Umbilical cord (tissue), 2 donors: Measurements from ENCODE around the gene GPR161. TPM values are rescaled to one million over a fixed set of nuclear protein-coding genes. Genes with fewer than 3 reads are reported as not detected.
A peak's percentile ranks its signal among the peaks of the same experiment; 100 is the strongest.

ENCODE experiments used
- DNase-seq: peaks from one replicate; pipeline ENCODE4 v3.0.0-alpha.2; 2015; ENCODE audit warnings: low spot score
- total RNA-seq: library from RNA; depleted of rRNA; stranded (reverse); fragments of >200 nt; gene quantifications from one replicate; pipeline ENCODE4 v1.2.3, GENCODE V29; 2014; ENCODE audit warnings: low replicate concordance; ENCODE audit not compliant: insufficient read depth

GPR161 gene
- total RNA-seq, 1 donor from 2014 or later = 20.0 TPM

DNA sequence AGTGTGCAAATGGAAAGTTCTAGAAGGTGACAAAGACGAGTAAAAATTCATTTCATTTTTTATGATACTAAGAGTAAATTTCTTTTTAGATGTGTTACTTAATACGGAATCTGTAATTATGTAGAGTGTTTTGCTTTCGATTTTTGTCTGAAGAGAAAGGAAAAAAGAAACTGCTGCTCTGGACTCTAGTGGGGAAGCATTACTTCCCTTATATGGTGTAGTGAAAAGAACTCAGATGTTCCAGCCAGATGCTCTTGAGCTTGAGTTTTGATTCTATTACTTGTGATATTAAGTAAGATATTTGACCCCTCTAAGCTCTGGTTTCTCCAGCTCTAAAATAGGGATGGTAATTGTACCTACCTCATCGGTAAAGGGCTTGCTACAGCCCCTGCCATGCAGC, 12.2 kb upstream of the GPR161 start:
- peak; percentile 74 for DNase-seq

- DNase-seq = peak; percentile 60
These were observed 9.9 kb upstream of the GPR161 start for GRCh38 chr1:168146626-168147025.

DNA sequence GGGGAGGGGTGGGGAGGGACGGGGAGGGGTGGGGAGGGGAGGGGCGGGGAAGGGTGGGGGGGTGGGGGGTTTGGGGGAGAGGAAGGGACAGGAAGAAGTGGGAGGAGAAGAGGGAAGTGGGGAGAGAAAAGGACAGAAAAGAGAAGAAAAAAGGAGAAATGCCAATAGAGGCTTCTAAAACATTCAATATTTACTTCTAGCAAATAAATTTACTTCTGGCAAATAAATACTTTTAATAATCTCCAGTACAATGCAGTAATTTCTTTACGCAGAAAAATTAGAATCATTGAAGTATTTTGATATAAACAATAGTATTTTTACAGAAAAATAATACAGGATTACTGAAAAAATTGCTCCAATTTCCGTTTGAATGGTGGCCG, 9.4 kb upstream of the GPR161 start:
- DNase-seq = no peak

DNA sequence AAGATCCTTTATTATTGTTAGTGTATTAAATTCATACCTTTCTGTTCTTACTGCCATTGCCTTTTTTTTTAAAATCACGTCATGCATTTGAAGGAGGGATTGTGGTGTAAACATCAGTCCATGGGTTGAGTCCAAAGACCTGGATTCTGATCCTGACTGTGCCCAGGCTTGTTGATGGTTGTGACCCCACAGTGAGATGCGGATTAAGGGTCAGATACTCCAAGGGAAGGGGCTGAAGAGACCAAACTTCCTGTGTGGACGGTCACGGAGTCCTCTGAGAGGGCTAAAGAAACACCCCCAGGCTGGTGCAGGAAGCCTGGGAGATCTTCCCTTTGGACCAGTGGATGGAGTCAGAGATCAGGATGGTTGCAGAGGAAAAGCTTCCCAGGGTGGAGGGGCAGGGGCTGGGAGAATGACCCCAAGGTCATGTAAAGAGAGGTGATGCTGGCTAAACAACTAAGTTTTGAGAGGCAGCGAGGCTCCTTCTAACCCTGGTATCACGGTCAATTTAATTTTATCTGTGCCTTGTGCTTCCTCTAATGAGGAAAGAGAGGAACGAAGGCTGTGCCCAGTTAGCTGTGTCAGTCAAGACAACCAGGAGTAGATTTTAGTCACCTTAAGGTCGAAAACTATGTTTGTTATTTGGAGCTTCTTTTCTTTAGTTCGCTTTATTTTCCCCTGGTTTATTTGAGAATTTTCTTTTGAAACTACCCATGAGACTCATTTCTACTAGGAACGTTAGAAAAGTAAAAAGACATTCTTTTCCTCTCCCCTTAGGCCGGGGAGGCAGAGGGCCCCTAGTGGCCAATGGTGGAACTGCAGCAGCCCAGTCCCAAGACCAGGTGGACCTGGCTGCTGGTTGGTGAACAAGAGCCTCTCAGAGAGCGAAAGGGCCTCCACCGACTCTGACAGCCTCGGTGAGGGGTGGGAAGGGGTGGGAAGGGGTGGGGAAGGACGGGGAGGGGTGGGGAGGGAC, 8.7 kb upstream of the GPR161 start:
- DNase-seq = peak; percentile 84

GRCh38 chr1:168141871-168142385, 5.2 kb upstream of the GPR161 start:
- DNase-seq = no peak

DNA sequence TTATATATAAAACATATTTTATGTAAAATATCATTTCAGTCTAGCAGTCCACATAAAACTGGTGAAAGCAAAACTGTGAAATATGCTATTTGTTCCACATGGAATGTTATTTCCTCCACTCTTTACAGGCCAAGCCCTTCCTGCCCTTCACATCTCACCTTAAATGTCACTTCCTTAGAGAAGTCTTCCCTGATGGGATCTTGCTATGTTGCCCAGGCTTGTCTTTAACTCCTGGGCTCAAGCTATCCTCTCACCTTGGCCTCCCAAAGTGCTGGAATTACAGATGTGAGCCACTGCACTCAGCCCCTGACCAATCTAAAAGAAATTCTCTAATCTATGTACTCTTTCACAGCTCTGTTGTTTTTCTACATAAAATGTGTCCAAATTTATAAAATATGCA, 2.3 kb upstream of the GPR161 start:
- no peak for DNase-seq

DNA sequence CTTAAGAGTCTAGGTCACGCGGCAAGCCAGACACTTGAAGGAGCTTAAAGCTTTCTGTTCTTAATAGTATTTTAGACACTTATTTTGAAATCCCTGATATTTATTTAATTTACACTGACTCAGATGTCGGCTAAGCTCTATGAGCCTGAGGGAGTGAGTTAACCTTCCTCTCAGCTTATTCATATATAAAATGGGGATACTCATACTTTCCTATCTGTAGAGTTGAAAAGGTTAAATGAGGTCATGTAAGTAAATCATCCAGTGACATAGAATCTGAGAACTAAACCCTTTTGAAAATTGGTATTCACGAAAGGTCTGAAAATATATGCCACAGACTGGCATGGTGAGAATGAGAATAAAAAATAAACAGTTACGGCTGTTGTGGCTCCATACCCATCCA, 1.4 kb upstream of the GPR161 start:
- no peak for DNase-seq

DNA sequence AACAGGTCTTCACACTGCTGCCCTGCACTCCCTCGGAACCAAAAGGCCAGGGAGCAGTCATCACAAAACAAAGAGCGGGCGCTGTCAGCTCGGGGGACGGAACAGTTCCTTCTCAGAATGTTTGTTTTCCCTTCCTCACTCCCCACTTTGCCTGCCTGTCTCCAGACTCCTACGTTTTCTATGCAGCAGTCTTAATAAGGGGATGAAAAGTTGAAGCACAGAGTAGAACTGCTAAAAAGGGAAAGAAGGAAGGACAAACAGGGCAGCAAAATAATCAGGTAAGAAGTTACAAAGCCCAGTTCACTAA, 738 bp upstream of the GPR161 start:
- DNase-seq = no peak

GRCh38 chr1:168135921-168136708, 615 bp downstream of the GPR161 start:
- DNase-seq = peak; percentile 44

DNA sequence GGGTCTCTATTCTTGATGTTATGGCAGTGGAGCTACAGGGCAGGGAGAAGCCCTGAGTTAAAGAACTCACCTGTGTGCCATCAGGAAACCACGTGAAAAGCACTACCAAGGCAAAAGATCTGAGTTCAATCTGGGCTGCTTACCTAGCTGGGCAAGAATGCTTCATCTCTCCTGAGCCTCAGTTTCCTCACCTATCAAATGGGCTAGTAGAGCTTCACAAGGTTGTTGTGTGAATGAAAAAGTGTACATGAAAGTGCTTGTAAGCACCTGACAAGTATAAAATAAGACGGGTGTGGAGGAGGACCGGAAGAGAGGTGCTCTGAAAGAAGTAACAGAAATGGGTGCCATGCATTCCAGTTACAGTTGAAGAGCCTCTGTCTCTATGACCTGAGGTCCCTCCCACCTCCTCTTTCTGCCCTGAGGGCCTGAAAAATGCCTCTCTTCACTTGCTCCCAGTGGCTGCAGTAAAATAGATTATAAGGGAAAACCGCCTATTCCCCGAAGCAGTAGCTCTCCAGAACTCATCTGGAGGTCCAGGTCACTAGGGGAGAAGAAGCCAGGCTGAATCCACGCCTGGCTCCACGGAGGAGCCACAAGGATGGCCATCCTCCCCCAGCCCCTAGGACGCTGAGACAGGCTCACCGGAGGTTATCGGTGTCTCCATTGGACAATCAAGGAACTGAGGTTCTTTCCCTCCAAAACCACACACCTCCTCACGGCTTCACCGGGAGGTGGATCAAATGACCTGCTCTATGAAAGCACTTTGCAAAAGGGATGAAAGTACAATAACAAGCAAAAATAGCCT, 1.4 kb downstream of the GPR161 start:
- DNase-seq = no peak

GRCh38 chr1:168134642-168135041, 2.1 kb downstream of the GPR161 start:
- no peak for DNase-seq

- DNase-seq = no peak
These were observed 2.6 kb downstream of the GPR161 start for GRCh38 chr1:168134132-168134531.

DNA sequence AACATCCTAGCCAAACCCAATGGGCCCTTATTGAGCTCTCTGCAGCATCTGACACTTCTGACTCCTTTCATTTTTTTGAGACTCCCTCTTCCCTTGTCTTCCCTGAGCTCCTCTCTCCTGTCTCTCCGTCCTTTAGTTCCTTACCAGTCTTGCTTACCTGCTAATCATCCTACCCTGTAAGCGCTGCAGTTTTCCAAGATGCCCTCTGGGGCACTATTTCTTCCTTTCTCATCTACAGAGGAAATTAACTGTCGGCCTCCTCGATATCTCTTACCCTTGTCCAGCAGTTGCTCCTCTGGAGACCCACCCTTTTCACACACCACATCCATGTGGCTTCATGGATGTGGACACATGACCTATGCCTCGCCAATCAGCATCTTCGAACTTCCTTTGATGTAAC, 6.8 kb downstream of the GPR161 start:
- no peak for DNase-seq

- DNase-seq = no peak
These were observed 9.2 kb downstream of the GPR161 start for GRCh38 chr1:168127503-168127902.

GRCh38 chr1:168125051-168125450, 11.7 kb downstream of the GPR161 start:
- no peak for DNase-seq

DNA sequence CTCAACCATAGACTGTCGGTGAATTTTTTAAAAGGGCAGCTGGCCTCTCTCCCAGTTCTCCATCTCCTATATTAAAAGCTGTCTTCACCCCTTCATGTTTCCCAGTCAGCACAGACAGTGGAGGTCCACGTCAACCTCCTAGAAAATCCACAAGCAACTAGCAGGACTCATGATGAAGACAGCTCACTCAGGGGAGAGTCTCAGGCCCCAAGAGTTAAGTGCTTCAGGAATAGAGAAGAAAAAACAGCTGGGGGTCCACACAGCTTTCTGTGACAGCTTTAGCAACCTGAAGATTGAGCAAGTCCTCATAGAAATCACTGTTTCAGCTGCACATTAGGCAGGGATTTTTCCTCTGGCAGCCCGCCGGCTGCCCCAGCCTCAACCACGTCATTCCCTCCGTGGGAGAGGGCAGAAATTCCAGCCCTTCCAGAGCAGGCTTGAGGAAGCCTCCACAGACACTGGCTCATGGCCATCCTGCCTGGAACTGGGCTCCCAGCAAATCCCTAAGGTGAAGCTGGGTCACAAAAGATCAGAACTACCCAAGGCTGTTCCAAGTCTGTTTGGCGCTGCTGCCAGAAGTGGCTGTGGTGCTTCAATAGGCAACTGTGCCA, 15.2 kb downstream of the GPR161 start:
- DNase-seq = peak; percentile 94

DNA sequence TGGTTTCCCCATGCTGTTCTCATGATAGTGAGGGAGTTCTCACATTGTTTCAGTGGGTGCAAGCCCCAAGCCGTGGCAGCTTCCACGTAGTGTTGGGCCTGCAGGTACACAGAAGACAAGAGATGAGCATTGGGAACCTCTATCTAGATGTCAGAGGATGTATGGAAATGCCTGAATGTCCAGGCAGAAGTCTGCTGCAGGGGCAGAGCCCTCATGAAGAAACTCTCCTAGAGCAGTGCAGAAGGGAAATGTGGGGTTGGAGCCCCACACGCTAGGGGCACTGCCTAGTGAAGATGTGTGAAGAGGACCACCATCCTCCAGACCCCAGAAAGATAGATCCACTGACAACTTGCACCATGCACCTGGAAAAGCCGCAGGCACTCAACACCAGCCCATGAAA, 17.0 kb downstream of the GPR161 start:
- DNase-seq = no peak

DNA sequence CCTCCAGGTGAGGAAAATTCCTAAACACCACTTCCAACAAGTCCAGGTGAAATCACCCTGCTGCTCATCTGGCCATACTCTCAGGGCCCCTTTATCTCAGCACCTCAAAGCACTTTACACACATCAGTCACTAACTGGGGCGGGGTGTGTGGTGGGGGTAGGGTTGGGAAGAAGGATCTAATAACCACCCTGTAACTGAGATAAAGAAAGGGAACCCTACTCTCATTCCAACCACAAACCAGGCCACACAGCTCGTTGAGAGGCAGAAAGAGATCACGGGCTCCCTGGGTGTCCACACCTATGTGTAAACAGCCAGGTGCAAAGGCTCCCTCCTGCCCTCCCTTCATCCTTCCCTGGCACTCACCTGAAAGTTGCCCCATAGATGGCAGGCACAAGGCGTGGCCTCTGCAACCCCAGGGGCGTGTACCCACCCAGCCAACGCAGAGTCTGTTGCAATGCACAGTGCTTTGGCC, 20.4 kb downstream of the GPR161 start:
- DNase-seq = no peak

GRCh38 chr1:168114845-168115244, 21.9 kb downstream of the GPR161 start:
- DNase-seq = no peak

DNA sequence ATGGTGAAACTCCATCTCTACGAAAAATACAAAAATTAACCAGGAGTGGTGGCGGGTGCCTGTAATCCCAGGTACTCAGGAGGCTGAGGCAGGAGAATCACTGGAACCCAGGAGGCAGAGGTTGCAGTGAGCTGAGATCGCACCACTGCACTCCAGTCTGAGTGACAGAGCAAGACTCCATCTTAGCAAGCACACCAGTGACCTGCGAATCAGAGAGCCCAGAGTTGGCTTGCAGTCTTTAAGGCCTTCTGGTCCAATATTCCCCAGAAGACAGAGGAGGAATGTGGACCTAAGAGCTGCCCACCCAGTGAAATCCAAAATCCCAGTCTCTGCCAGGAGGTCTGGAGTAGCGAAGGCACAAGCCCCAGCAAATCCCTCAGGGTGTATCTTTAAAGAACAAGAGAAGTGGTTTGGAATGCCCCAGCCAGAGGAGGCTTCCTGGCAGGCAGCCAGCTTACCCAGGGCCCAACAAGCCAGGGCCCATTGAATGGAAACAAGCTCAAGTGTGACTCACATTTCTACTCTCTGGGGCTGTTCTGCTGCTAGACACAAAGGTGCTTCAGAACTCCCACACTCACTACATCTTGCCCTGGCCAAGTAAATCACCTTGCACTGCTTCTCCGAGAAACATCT, 23.9 kb downstream of the GPR161 start:
- peak; percentile 72 for DNase-seq
